HG02642 (cell line): ENCODE measurements around the gene MUC16.

Source experiments
- ATAC-seq: cut with Tn5 transposase; IDR thresholded peaks from one replicate; pipeline ENCODE4 v1.9.1; 2021; ENCODE audit warnings: mild to moderate bottlenecking; ENCODE audit not compliant: unreplicated experiment, poor library complexity

Gene MUC16

DNA sequence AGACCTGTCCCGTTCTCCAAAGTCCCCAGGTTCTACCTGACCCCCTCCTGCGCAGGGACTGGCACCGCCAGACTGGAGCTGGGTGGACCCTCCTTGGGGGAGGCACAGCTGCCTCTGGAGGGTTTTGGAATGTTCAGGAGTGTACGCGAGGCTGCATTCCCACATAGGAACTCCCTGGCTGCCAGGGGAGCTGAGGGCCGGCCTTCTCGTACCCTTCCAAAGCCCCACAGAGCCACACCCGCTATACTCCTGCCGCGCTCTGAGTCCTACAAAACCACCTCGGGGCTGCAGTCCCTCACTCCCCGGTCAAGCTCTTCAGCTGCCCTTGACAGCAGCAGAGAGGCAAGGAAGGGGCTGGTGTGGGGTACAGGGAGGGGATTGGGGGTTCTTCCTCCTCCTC lies 484 bp upstream of the MUC16 start:
- ATAC-seq: no peak

DNA sequence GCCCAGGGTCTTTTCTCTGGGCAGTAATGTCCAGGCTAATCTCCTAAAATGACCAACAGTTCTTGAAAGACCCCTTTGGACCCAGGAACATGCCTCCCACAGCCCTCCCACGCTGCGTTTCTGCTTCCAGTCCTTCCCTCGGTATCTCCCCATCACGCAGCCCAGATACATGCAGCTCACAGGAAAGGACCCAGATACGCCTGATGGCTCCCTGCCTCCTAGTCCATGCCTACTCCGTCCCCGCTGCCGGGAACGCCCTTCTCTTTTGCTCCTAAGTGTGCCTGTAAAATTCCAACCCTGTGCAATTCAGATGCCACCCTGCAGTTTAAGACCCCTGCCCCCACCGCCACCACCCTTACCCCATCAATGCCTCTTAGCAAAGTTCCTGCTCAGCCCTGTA lies 778 bp downstream of the MUC16 start:
- no peak for ATAC-seq

DNA sequence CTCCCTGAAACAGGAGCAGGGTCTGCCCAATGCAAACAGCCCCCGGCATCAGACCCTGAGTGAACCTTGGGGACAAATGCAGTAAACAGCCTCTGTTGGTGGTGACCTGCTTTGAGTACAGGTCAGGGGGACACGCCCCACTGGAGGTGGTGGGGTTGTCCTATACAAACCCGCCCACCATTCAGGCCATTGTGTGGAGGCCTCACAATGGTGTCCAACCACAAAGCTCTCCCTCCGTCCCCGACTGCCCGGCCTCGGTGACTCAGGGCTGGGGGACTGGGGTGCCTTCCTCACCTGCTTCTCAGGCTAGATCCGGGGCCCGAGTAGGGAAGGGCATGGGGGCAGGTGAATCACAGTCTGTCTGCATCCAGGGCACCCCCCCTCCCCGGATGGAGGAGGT lies 1.5 kb downstream of the MUC16 start:
- ATAC-seq: no peak

DNA sequence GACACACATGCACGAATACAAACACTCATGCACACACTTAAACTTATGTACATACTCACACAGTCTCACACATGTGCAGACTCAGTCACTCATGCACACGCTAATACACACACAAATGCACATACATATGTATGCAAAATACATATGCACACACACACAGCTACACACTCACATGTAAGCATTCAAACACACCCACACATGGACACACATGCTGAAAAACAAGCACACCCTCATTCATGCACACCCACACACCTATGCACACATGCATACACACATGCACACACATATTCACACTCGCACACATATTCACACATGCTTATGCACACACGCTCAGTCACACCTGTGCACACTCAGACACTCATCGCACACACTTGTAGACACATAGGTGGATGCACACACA lies 9.3 kb downstream of the MUC16 start:
- ATAC-seq: no peak

DNA sequence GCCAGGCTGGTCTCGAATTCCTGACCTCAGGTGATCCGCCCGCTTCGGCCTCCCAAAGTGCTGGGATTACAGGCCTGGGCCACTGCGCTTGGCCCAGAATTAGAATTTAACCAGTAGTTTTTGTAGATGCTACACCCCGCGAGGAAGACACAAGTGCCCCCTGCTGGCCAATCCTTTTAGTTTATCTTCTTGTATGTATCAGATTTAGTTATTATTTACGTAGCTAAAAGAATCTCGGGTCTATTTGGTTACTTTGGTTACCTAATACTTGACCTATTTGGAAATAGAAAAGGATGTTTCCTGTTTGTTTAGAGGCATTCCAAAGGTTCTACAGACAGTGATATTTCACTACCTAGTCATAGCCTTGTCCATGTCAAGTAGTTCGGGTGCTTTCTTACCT lies 22.0 kb downstream of the MUC16 start:
- ATAC-seq: no peak

DNA sequence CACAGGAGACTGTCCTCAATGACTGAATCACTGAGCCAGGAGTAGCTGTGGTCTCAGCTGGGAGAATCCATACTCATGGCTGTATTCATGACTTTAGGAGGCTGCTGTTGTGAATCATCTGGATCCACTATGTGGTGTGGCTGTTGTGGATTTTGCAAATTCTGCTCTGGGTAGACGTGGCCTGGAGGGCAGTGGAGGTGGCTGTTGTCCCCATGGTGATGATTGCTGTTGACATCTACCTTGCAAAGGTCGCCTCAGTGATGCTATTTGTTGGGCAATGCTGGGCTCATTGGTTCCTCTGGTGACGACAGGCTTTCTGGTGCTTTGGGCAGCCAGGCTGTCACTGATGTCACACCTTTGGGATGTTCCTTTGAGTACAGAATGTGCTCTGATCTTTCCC lies 23.9 kb downstream of the MUC16 start:
- ATAC-seq: no peak

DNA sequence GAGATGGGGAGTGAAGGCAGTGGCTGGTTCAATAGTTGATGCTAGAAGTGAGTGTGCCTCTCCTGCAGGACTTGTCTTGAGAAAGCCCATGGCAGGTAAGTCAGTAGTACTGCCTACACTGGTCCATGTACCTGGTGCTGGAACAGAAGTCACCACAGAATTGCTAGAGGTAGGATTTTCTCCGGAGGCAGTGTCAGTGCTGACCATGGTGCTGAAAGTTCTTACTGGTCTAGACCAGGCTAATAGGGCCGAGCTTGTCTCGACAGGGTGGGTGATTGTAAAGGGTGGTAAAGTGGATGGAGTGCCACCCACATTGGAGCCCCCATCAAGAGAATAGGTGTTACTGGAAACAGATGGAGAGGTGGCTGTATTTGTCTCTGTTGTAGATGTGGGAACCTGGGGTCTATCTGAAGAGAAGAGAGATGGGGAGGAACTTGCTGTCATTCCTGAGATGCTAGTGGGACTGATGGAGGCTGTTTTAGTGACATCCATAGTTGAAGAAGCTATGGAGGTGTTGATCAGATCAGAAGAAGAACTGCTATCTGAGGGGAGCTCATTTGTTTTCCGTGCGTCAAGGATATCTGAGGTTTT lies 36.6 kb downstream of the MUC16 start:
- ATAC-seq: no peak

DNA sequence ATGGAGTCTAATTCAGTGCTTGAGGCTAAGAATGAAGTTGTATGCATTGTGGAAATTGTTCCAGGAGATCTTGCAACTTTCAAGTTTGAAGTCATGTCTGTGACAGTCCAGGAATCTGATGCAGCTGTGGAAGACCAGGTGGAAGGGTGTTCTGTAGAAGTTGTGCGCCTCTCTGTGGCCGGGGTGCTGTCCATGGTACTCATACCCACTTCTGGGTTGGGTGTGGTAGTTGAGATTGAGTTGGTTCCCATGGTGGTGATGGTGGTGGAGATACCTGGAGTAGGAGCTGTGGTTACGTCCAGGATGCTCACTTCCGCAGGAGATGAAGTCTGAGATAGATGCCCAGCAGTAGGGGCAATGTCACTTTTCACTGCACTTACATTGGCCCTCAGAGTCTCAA lies 44.3 kb downstream of the MUC16 start:
- no peak for ATAC-seq
